Measurements from ENCODE around the gene PLCXD3.

Gene PLCXD3

DNA sequence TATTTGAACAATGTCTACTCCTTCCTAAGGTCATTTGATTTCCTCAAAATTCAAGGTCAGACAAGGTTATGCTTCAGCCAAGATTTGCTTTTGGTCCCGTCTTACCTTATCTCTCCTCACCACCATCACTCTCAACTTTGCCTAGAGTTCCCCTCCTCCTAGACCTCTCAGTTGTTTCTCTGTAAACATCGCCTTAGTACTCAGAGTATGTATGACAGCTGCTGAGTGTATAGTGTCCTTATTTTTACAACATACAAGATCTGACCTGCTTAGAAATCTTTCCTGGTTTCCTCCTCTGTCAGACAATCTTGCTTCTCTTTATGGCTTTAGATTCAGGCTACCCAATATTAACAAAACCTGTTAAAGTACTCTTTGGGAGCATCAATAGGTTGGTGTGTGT is 247.1 kb downstream of the PLCXD3 start:
- no peak for DNase-seq (ENCODE audit: low read depth in 2 of 2)
- H3K4me3 ChIP-seq (replicated peaks in 1 of 2; ENCODE audit: low read depth in 2 of 2, low read length in 2 of 2) = no peak overlapping the region
- no peak for TF ChIP-seq CTCF (IDR thresholded peaks at IDR 0.05; ENCODE audit: low read depth, low read length)
